Activated CD8-positive, alpha-beta T cell treated with anti-CD3 and anti-CD28 coated beads for 36 hours (primary cell): ENCODE results near the gene ARHGEF28. TPM values are rescaled to one million over a fixed set of nuclear protein-coding genes. Genes with fewer than 3 reads are reported as not detected.

Experiments
- ATAC-seq: fragments of 200-7000 bp; cut with Tn5 transposase; one replicate; pipeline ENCODE4 v1.10.0; 2021; ENCODE audit warnings: mild to moderate bottlenecking, moderate library complexity
- CTCF ChIA-PET: fragments of 350-600 bp; sonication (Branson Sonifier 250); formaldehyde crosslinking; loops from one replicate; lab custom pipeline; 2021; ENCODE audit warnings: antibody characterized with exemption; lab: Charles Lee
- POLR2A ChIA-PET: fragments of 350-600 bp; sonication (Branson Sonifier 250); formaldehyde crosslinking; loops from one replicate; lab custom pipeline; 2021; ENCODE audit warnings: antibody characterized with exemption; lab: Charles Lee
- DNase-seq: peaks from one replicate; pipeline ENCODE4 v3.0.0-alpha.2; 2020
- H3K27ac Mint-ChIP-seq: one replicate; pipeline ENCODE4 v1.8.0; 2021; ENCODE audit warnings: mild to moderate bottlenecking, mixed read lengths
- H3K27me3 Mint-ChIP-seq: one replicate; pipeline ENCODE4 v1.8.0; 2021; ENCODE audit warnings: mixed read lengths
- H3K36me3 Mint-ChIP-seq: one replicate; pipeline ENCODE4 v1.8.0; 2021; ENCODE audit warnings: low read depth, mixed read lengths
- H3K4me1 Mint-ChIP-seq: one replicate; pipeline ENCODE4 v1.8.0; 2021; ENCODE audit warnings: low read depth, mixed read lengths
- H3K4me3 Mint-ChIP-seq: one replicate; pipeline ENCODE4 v1.8.0; 2021; ENCODE audit warnings: mild to moderate bottlenecking, moderate library complexity, mixed read lengths
- H3K9me3 Mint-ChIP-seq: one replicate; pipeline ENCODE4 v1.8.0; 2021; ENCODE audit warnings: mixed read lengths
- CTCF ChIP-seq: fragments of 200-600 bp; IDR thresholded peaks from one replicate; pipeline ENCODE4 v1.8.0; 2022; ENCODE audit warnings: antibody characterized with exemption, mild to moderate bottlenecking
- intact Hi-C: fragments of 100-400 bp; cut with micrococcal nuclease; formaldehyde crosslinking; loops from one replicate; pipeline ENCODE4 v1.10.0; 2022
- total RNA-seq, 2 experiments: library from RNA; stranded (reverse); gene quantifications; one replicate each; pipeline ENCODE4 v1.2.3, GENCODE V29; 2021

Gene ARHGEF28
- total RNA-seq, 2 experiments from 2014 or later: 0.05 TPM; not detected in 1

GRCh38 chr5:73702951-73703350 lies 77.0 kb downstream of the ARHGEF28 start:
- ChIA-PET POLR2A (no interaction called here), CTCF (no interaction called here)
- no peak for TF ChIP-seq CTCF
- Mint-ChIP-seq H3K27me3 (peaks cover 12% of the 10 kb centered on the region), H3K27ac (no peak overlapping the region), H3K4me1 (no peaks in the 10 kb centered on the region), H3K9me3 (no peaks in the 10 kb centered on the region), H3K36me3 (no peaks in the 10 kb centered on the region), H3K4me3 (no peak overlapping the region)
- intact Hi-C loops: no loop called here
- no peak for ATAC-seq
- DNase-seq: no peak

- CTCF ChIA-PET: interaction anchor here (1.0 to 1.4 kb wide), 2 partner anchors 9 to 88 kb away, joined by 3 to 4 read pairs; no protein-coding TSS in a partner anchor
- no peak for TF ChIP-seq CTCF
- Mint-ChIP-seq H3K4me3 (no peak overlapping the region), H3K27me3 (peaks cover under 1% of the 10 kb centered on the region), H3K4me1 (no peaks in the 10 kb centered on the region), H3K9me3 (peaks cover 2% of the 10 kb centered on the region), H3K36me3 (no peaks in the 10 kb centered on the region), H3K27ac (no peak overlapping the region)
- DNase-seq: no peak
- POLR2A ChIA-PET: no interaction called here
- intact Hi-C loops: no loop called here
- no peak for ATAC-seq
Measured at GRCh38 chr5:73705364-73705763, 79.4 kb downstream of the ARHGEF28 start.

GRCh38 chr5:73706963-73707362 lies 81.0 kb downstream of the ARHGEF28 start:
- CTCF ChIA-PET: interaction anchor here (1.1 kb wide), 1 partner anchor 13 kb away, joined by 3 read pairs; no protein-coding TSS in a partner anchor
- Mint-ChIP-seq H3K9me3 (peaks cover 2% of the 10 kb centered on the region), H3K36me3 (no peaks in the 10 kb centered on the region), H3K27ac (no peak overlapping the region), H3K27me3 (peaks cover 4% of the 10 kb centered on the region), H3K4me1 (no peaks in the 10 kb centered on the region), H3K4me3 (no peak overlapping the region)
- POLR2A ChIA-PET: interaction anchor here (1.1 kb wide), 1 partner anchor 9 kb away, joined by 3 read pairs; no protein-coding TSS in a partner anchor
- intact Hi-C loops: no loop called here
- ATAC-seq (no peak), DNase-seq (no peak)
- TF ChIP-seq CTCF: no peak

- ATAC-seq (no peak), DNase-seq (no peak)
- Mint-ChIP-seq H3K4me3 (no peak overlapping the region), H3K36me3 (no peaks in the 10 kb centered on the region), H3K27me3 (peaks cover 9% of the 10 kb centered on the region), H3K27ac (no peak overlapping the region), H3K4me1 (no peaks in the 10 kb centered on the region), H3K9me3 (peaks cover 2% of the 10 kb centered on the region)
- intact Hi-C loops: no loop called here
- TF ChIP-seq CTCF: no peak
- CTCF ChIA-PET: no interaction called here
- POLR2A ChIA-PET: interaction anchor here (0.7 kb wide), 1 partner anchor 9 kb away, joined by 3 read pairs; no protein-coding TSS in a partner anchor
Measured at GRCh38 chr5:73709536-73710129, 83.6 kb downstream of the ARHGEF28 start.

GRCh38 chr5:73716284-73716808 lies 90.3 kb downstream of the ARHGEF28 start:
- Mint-ChIP-seq H3K36me3 (no peaks in the 10 kb centered on the region), H3K9me3 (no peaks in the 10 kb centered on the region), H3K27ac (no peak overlapping the region), H3K4me1 (no peaks in the 10 kb centered on the region), H3K4me3 (no peak overlapping the region), H3K27me3 (peaks cover 9% of the 10 kb centered on the region)
- ATAC-seq (no peak), DNase-seq (no peak)
- TF ChIP-seq CTCF: no peak
- ChIA-PET POLR2A (interaction anchor here (1.0 kb wide), 1 partner anchor 9 kb away, joined by 3 read pairs; no protein-coding TSS in a partner anchor), CTCF (no interaction called here)
- intact Hi-C loops: no loop called here
